ENCODE measurements around the gene CPNE5. TPM values are rescaled to one million over a fixed set of nuclear protein-coding genes. Genes with fewer than 3 reads are reported as not detected.

The CPNE5 gene
- total RNA-seq, 1 donor from 2014 or later = 1.2 TPM

DNA sequence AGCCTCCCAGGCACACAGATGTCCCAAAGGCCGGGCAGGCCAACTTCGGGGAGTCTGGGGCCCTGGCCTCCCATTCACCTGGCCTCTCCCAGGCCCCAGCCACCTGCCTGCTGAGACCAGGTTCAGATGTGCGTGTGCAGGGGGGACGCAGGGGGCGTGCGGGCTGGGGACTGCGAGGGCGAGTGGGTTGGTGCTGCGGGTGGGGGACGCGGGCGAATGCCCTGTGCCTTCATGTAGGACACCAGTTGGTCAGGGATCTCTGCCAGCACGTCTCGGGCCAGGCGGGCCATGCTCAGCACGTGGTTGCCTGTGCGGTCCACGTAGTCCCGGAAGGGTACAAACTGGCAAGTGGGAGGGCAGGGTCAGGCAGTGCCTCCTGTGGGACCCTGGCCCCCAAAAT is 97.1 kb downstream of the CPNE5 start:
- no peak overlapping the region for H3K27ac Mint-ChIP-seq
- H3K9me3 Mint-ChIP-seq = no peaks in the 10 kb centered on the region
- H3K4me1 Mint-ChIP-seq = peaks cover 7% of the 10 kb centered on the region
- TF ChIP-seq, protein P1, sequence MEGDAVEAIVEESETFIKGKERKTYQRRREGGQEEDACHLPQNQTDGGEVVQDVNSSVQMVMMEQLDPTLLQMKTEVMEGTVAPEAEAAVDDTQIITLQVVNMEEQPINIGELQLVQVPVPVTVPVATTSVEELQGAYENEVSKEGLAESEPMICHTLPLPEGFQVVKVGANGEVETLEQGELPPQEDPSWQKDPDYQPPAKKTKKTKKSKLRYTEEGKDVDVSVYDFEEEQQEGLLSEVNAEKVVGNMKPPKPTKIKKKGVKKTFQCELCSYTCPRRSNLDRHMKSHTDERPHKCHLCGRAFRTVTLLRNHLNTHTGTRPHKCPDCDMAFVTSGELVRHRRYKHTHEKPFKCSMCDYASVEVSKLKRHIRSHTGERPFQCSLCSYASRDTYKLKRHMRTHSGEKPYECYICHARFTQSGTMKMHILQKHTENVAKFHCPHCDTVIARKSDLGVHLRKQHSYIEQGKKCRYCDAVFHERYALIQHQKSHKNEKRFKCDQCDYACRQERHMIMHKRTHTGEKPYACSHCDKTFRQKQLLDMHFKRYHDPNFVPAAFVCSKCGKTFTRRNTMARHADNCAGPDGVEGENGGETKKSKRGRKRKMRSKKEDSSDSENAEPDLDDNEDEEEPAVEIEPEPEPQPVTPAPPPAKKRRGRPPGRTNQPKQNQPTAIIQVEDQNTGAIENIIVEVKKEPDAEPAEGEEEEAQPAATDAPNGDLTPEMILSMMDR (IDR thresholded peaks at IDR 0.05; ENCODE audit: unreplicated experiment) = no peak
- no peak overlapping the region for H3K4me3 Mint-ChIP-seq
- peaks cover 6% of the 10 kb centered on the region for H3K27me3 Mint-ChIP-seq (ENCODE audit: low read depth)
- no peak for DNase-seq (ENCODE audit: low spot score in 2 of 2, unreplicated experiment in 2 of 2)
- H3K36me3 Mint-ChIP-seq = no peaks in the 10 kb centered on the region

DNA sequence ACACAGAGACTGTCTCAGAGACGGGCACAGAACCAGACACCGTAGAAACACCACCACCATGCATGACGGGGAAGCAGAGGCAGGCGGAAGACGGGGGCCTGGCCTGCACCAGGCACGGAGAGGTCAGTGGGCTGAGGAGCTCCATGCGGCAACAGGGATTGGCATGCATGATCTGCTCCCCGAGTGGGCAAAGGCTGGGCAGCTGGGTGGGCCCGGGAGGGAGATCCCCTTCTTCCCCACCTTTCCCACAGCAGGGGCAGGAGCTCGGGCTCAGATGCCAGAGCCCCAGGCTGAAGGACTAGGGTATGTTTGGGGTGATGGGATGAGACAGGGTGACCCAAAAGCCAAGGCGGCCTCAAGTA is 98.4 kb downstream of the CPNE5 start:
- Mint-ChIP-seq H3K9me3 (no peaks in the 10 kb centered on the region), H3K4me3 (no peak overlapping the region), H3K27me3 (ENCODE audit: low read depth) (no peaks in the 10 kb centered on the region), H3K36me3 (no peaks in the 10 kb centered on the region), H3K27ac (no peak overlapping the region), H3K4me1 (peaks cover 8% of the 10 kb centered on the region)
- no peak for DNase-seq (ENCODE audit: low spot score in 2 of 2, unreplicated experiment in 2 of 2)
- TF ChIP-seq, protein P1 (IDR thresholded peaks at IDR 0.05; ENCODE audit: unreplicated experiment) = no peak

DNA sequence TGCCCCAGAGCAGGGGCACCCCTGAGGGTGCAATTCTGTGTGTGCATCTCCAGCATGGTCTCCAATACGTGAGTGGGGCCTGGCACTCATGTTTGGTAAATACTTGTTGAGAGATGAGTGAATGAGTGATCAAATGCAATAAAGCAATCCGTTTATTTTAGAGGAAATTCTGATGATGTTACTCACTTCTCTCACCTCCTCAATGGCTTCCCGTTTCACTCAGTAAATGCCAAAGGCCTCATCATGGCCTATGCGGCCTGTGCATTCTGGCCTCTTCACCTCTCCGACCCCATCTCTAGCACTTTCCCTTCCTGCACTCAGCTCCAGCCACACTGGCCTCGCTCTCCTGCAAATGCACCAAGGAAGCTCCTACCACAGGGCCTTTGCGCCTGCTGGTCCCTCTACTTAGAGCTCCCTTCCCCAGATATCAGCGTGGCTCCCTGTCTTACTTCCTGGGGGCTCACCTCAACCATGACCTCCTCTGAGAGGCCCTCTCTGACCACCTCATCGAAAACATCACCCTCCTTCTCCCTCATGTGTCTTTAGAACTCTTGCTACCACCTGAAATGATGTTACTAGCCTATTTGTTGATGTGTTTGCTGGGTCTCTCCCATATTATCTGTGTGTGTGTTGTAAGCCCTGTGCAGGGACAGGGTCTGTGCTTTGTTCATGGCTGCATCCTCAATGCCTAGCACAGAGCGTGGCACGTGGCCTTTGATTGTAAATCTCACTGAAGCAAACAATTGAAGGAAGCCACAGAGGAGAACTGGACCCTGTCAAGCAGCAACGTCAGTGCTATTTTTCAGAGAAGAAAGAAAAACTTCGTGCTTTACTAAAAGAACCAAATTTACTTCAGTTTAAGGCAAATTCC is 99.1 kb downstream of the CPNE5 start:
- H3K27me3 Mint-ChIP-seq (ENCODE audit: low read depth) = no peaks in the 10 kb centered on the region
- H3K4me1 Mint-ChIP-seq = peaks cover 14% of the 10 kb centered on the region
- DNase-seq (ENCODE audit: low spot score in 2 of 2, unreplicated experiment in 2 of 2) = no peak
- H3K9me3 Mint-ChIP-seq = no peaks in the 10 kb centered on the region
- no peaks in the 10 kb centered on the region for H3K36me3 Mint-ChIP-seq
- TF ChIP-seq, protein P1 (IDR thresholded peaks at IDR 0.05; ENCODE audit: unreplicated experiment) = no peak
- no peak overlapping the region for H3K4me3 Mint-ChIP-seq
- no peak overlapping the region for H3K27ac Mint-ChIP-seq

DNA sequence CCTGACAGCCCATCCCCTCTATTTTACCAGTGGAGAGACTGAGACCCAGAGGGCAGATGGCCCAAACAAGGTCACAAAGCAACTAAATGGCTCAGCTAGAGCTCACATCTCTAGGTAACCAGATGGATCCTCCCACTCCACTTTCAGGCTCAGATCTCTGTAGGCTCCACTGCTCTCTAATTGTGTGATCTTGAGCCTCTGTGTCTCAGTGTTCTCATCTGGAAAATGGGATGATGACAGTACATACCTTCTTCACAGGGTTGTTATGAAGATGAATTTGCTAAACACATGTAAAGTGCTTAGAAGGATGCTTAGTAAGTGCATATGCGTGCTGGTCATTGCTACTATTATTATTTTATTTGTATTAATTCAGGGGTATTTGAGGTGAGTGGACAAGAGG is 101.1 kb downstream of the CPNE5 start:
- Mint-ChIP-seq H3K36me3 (no peaks in the 10 kb centered on the region), H3K9me3 (no peaks in the 10 kb centered on the region), H3K27ac (no peak overlapping the region), H3K4me3 (no peak overlapping the region), H3K4me1 (peaks cover 12% of the 10 kb centered on the region), H3K27me3 (ENCODE audit: low read depth) (no peaks in the 10 kb centered on the region)
- TF ChIP-seq, protein P1 (IDR thresholded peaks at IDR 0.05; ENCODE audit: unreplicated experiment) = no peak
- DNase-seq (ENCODE audit: low spot score in 2 of 2, unreplicated experiment in 2 of 2) = no peak

DNA sequence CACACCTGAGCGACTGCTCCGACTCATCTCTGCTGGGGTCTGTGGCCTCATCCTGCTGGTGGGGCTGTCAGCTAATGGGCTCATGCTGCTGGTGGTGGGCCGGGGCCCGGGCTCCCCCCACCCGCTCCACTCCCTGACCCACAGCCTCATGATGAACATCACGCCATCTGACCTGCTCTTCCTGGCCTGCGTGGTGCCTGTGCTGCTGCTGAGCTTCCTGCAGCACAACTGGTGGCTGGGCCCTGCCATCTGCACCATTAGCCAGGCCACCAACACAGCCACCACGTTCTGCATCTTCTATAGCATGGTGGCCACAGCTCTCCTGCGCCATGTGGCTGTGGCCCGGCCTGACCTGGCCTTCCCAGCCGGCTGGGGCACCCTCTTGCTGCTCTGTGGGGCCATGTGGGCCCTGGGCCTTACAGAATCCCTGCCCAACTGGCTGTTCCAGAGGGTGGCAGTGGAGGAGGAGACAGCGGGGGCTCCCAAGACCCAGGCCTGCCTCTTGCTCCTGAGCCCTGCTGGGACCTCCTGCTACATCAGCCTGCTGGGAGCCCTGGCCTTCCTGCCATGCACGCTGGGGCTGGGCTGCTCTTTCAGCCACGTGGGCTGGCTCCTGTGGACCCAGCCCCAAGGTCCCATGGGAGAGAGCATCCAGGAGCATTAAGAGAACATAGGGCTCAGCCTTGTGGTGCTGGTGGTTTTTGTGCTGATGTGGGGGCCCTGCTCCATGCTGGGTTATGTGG is 102.0 kb downstream of the CPNE5 start:
- TF ChIP-seq, protein P1 (IDR thresholded peaks at IDR 0.05; ENCODE audit: unreplicated experiment) = no peak
- Mint-ChIP-seq H3K4me1 (peaks cover 12% of the 10 kb centered on the region), H3K27ac (no peak overlapping the region), H3K36me3 (no peaks in the 10 kb centered on the region), H3K9me3 (no peaks in the 10 kb centered on the region), H3K4me3 (no peak overlapping the region), H3K27me3 (ENCODE audit: low read depth) (no peaks in the 10 kb centered on the region)
- DNase-seq (ENCODE audit: low spot score in 2 of 2, unreplicated experiment in 2 of 2) = no peak
